Lung microvascular endothelial cell (primary cell): ENCODE results near the gene SPTBN1. TPM values are rescaled to one million over a fixed set of nuclear protein-coding genes. Genes with fewer than 3 reads are reported as not detected.
A peak's percentile ranks its signal among the peaks of the same experiment; 100 is the strongest.
"Not testable (repeated sequence)": the region's sequence is repeated elsewhere in the genome, so short reads cannot be mapped to it uniquely, and the experiment has no call there.

Experiments
- DNase-seq, 2 donors: peaks; one replicate each; pipeline versions ENCODE4 v3.0.0 to v3.0.0-alpha.2; 2010; ENCODE audit warnings: low read depth in 2 of 2
- total RNA-seq: library from RNA; depleted of rRNA; stranded (reverse); fragments of >200 nt; gene quantifications from 2 replicates; pipeline ENCODE4 v1.2.1, GENCODE V29; 2014

The SPTBN1 gene
- total RNA-seq, 1 donor from 2014 or later, result 652 TPM

GRCh38 chr2:54697934-54698333, 241.8 kb downstream of the SPTBN1 start:
- DNase-seq, result no peak

- DNase-seq, result not testable (repeated sequence)
Observed at GRCh38 chr2:54698926-54699325, 242.8 kb downstream of the SPTBN1 start.

GRCh38 chr2:54699665-54700064, 243.5 kb downstream of the SPTBN1 start:
- no peak for DNase-seq

GRCh38 chr2:54701029-54701428, 244.9 kb downstream of the SPTBN1 start:
- no peak for DNase-seq

GRCh38 chr2:54704238-54704637, 248.1 kb downstream of the SPTBN1 start:
- DNase-seq, result no peak

- peak; percentile 75 for DNase-seq
Observed at GRCh38 chr2:54704688-54705605, 248.8 kb downstream of the SPTBN1 start.

- DNase-seq, result no peak
Observed at GRCh38 chr2:54706622-54707021, 250.5 kb downstream of the SPTBN1 start.

GRCh38 chr2:54708584-54709335, 252.6 kb downstream of the SPTBN1 start:
- DNase-seq, result peak in 1 of 2 donors; percentile 33

- DNase-seq, result no peak
Observed at GRCh38 chr2:54709336-54709809, 253.2 kb downstream of the SPTBN1 start.

GRCh38 chr2:54710216-54710615, 254.1 kb downstream of the SPTBN1 start:
- no peak for DNase-seq

GRCh38 chr2:54712516-54712915, 256.4 kb downstream of the SPTBN1 start:
- no peak for DNase-seq

- no peak for DNase-seq
Observed at GRCh38 chr2:54714996-54715395, 258.9 kb downstream of the SPTBN1 start.

- no peak for DNase-seq
Observed at GRCh38 chr2:54716375-54716774, 260.2 kb downstream of the SPTBN1 start.

- no peak for DNase-seq
Observed at GRCh38 chr2:54720563-54720962, 264.4 kb downstream of the SPTBN1 start.

Other genes starting within 250 kb of the SPTBN1 start
- gene TSPYL6, start 200.1 kb upstream of the SPTBN1 start, total RNA-seq, result not detected in 2 replicates